Lower leg skin (tissue), 4 donors: ENCODE measurements around the gene SPTLC1. TPM values are rescaled to one million over a fixed set of nuclear protein-coding genes. Genes with fewer than 3 reads are reported as not detected.

Experiments used
- DNase-seq, 2 donors: peaks; one replicate each; pipeline ENCODE4 v3.0.0-alpha.2; 2019; ENCODE audit warnings: low spot score in 2 of 2
- H3K4me3 ChIP-seq: fragments of 200-600 bp; sonication (generic); 2 replicates; pipeline ENCODE4 v1.5.1; 2017; ENCODE audit warnings: mild to moderate bottlenecking, low read depth; ENCODE audit not compliant: poor library complexity, severe bottlenecking
- CTCF ChIP-seq, 3 donors: fragments of 450-650 bp; IDR thresholded peaks; one replicate each; pipeline ENCODE4 v1.5.1; 2016; ENCODE audit warnings: antibody characterized with exemption in 3 of 3, mild to moderate bottlenecking in 3 of 3, moderate library complexity in 2 of 3
- POLR2A ChIP-seq, 2 donors: fragments of 450-650 bp; IDR thresholded peaks; one replicate each; pipeline ENCODE4 v1.6.1; 2016 to 2017; ENCODE audit warnings: antibody characterized with exemption in 2 of 2, mild to moderate bottlenecking in 1 of 2, moderate library complexity in 1 of 2
- WGBS, 2 donors: methylation state at CpG; one replicate each; pipeline ENCODE4 v1.1.5; 2018; 5-methylcytosine and 5-hydroxymethylcytosine counted together
- intact Hi-C: fragments of 100-400 bp; cut with DNase I; formaldehyde crosslinking; loops from one replicate; pipeline ENCODE4 v1.15.0; 2023; ENCODE audit warnings: low total_unique reads
- total RNA-seq, 4 donors: library from RNA; depleted of rRNA; stranded (reverse); fragments of >200 nt; gene quantifications; one replicate each; pipeline ENCODE4 v1.1.0, GENCODE V29; 2016

The SPTLC1 gene
- total RNA-seq, 4 donors from 2014 or later, result 80.5 to 99.6 (median 95.6) TPM

GRCh38 chr9:92071634-92072033 is 43.6 kb downstream of the SPTLC1 start:
- intact Hi-C loops, result no loop called here
- DNase-seq, result no peak
- 84 to 88% methylated on average over 4 of the region's 4 CpGs for WGBS, 2 donors
- H3K4me3 ChIP-seq, result no peak overlapping the region
- no peak for TF ChIP-seq CTCF (IDR thresholded peaks at IDR 0.05)
- TF ChIP-seq POLR2A (IDR thresholded peaks at IDR 0.05), result no peak

GRCh38 chr9:92066168-92066567 is 49.0 kb downstream of the SPTLC1 start:
- WGBS, 2 donors, result 94% methylated on average over 5 of the region's 5 CpGs
- DNase-seq, result no peak
- intact Hi-C loops, result no loop called here
- TF ChIP-seq CTCF (IDR thresholded peaks at IDR 0.05), result no peak
- TF ChIP-seq POLR2A (IDR thresholded peaks at IDR 0.05), result no peak
- no peak overlapping the region for H3K4me3 ChIP-seq

- H3K4me3 ChIP-seq, result no peak overlapping the region
- no peak for DNase-seq
- WGBS, 2 donors, result 84 to 85% methylated on average over 3 of the region's 3 CpGs
- TF ChIP-seq POLR2A (IDR thresholded peaks at IDR 0.05) (no peak), CTCF (IDR thresholded peaks at IDR 0.05) (no peak)
- intact Hi-C loops, result no loop called here
These were observed 50.5 kb downstream of the SPTLC1 start for GRCh38 chr9:92064711-92065110.

DNA sequence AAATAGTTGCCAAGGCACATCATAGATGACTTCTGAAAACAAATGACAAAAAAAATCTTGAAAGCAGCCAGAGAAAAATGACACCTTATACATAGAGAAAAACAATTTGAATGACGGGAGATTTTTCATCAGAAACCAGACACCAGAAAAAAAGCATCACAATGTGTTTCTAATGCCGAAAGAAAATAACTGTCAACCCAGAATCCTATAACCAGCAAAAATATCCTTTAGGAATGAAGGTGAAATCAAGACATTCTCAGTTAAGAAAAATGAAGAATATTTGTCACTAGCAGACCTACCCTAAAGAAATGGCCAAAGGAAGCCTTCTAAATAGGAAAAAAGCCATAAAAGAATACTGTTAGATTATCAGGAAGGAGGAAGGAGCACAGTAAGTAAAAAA is 54.0 kb downstream of the SPTLC1 start:
- intact Hi-C loops, result no loop called here
- 91 to 95% methylated on average over 2 of the region's 2 CpGs for WGBS, 2 donors
- TF ChIP-seq CTCF (IDR thresholded peaks at IDR 0.05), result no peak
- TF ChIP-seq POLR2A (IDR thresholded peaks at IDR 0.05), result no peak
- H3K4me3 ChIP-seq, result no peak overlapping the region
- DNase-seq, result no peak

DNA sequence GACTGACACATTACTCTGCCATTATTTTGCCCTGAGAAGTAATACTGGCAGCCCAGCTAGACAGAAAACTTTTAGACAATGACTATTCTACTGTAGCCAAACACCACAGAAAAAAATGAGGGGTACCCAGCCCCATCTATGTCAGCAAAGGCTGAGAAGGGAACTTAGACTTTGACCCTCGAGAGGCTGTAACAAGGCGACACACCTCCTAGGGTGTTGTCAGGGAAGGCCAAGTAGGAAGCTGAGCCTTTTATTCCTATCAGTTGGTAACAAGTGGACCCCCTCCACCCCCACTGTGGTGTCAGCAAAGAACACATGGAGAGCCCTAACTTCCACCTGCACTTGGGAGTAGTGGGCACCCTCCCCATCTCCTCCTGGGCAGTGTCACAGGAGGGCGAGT is 55.6 kb downstream of the SPTLC1 start:
- 86 to 97% methylated on average over 3 of the region's 3 CpGs for whole genome bisulfite sequencing, 2 donors
- no peak overlapping the region for H3K4me3 ChIP-seq
- TF ChIP-seq CTCF (IDR thresholded peaks at IDR 0.05) (no peak), POLR2A (IDR thresholded peaks at IDR 0.05) (no peak)
- intact Hi-C loops, result no loop called here
- DNase-seq, result no peak

GRCh38 chr9:92058723-92059444 is 56.3 kb downstream of the SPTLC1 start:
- H3K4me3 ChIP-seq, result no peak overlapping the region
- 93 to 95% methylated on average over 5 of the region's 5 CpGs for WGBS, 2 donors
- no peak for DNase-seq
- TF ChIP-seq POLR2A (IDR thresholded peaks at IDR 0.05), result no peak
- no peak for TF ChIP-seq CTCF (IDR thresholded peaks at IDR 0.05)
- intact Hi-C loops, result no loop called here
